Measurements from ENCODE around the gene PRKCB.
A peak's percentile ranks its signal among the peaks of the same experiment; 100 is the strongest.

PRKCB gene

GRCh38 chr16:24074574-24074973 lies 238.8 kb downstream of the PRKCB start:
- ATAC-seq (ENCODE audit: low read depth) = no peak
- no peaks in the 10 kb centered on the region for H3K36me3 ChIP-seq (ENCODE audit: low read depth)
- H3K4me1 ChIP-seq (ENCODE audit: insufficient read depth, poor library complexity, severe bottlenecking) = no peaks in the 10 kb centered on the region

DNA sequence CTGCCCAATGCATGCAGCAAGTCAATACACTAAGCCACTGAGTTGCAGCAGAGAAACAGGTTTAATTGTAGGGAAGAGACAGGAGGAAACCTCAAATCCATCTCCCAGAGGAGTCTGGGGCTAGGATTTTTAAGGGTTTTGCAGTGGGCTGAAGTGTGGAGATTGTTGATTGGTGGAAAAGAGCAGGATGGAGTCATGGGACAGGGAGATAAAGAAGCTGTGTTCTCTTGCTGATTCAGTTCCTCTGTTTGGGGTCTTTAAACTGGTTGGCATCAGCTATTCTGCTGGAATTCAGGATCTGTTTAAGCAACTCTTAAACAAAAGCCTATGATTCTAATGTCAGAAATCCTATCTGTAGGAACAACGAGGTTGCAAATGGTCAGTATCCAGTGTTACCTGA lies 239.5 kb downstream of the PRKCB start:
- no peaks in the 10 kb centered on the region for H3K4me1 ChIP-seq (ENCODE audit: insufficient read depth, poor library complexity, severe bottlenecking)
- no peaks in the 10 kb centered on the region for H3K9me3 ChIP-seq (ENCODE audit: severe bottlenecking)
- H3K36me3 ChIP-seq (ENCODE audit: low read depth) = no peaks in the 10 kb centered on the region
- no peak overlapping the region for H3K27ac ChIP-seq (ENCODE audit: poor library complexity, severe bottlenecking)
- no peak for ATAC-seq (ENCODE audit: low read depth)
- no peak overlapping the region for H3K4me3 ChIP-seq (ENCODE audit: severe bottlenecking)
- no peak for DNase-seq (ENCODE audit: low spot score)
- H3K27me3 ChIP-seq (ENCODE audit: insufficient read depth, poor library complexity, severe bottlenecking) = peaks cover 5% of the 10 kb centered on the region
- no peak for TF ChIP-seq CTCF (IDR thresholded peaks at IDR 0.05; ENCODE audit: poor library complexity, severe bottlenecking)

More at GRCh38 chr16:24074574-24074973, 238.8 kb downstream of the PRKCB start:
- H3K27ac ChIP-seq (ENCODE audit: poor library complexity, severe bottlenecking) = no peak overlapping the region
- no peaks in the 10 kb centered on the region for H3K27me3 ChIP-seq (ENCODE audit: insufficient read depth, poor library complexity, severe bottlenecking)
- DNase-seq (ENCODE audit: low spot score) = no peak
- TF ChIP-seq CTCF (IDR thresholded peaks at IDR 0.05; ENCODE audit: poor library complexity, severe bottlenecking) = no peak
- H3K4me3 ChIP-seq (ENCODE audit: severe bottlenecking) = no peak overlapping the region
- no peaks in the 10 kb centered on the region for H3K9me3 ChIP-seq (ENCODE audit: severe bottlenecking)

DNA sequence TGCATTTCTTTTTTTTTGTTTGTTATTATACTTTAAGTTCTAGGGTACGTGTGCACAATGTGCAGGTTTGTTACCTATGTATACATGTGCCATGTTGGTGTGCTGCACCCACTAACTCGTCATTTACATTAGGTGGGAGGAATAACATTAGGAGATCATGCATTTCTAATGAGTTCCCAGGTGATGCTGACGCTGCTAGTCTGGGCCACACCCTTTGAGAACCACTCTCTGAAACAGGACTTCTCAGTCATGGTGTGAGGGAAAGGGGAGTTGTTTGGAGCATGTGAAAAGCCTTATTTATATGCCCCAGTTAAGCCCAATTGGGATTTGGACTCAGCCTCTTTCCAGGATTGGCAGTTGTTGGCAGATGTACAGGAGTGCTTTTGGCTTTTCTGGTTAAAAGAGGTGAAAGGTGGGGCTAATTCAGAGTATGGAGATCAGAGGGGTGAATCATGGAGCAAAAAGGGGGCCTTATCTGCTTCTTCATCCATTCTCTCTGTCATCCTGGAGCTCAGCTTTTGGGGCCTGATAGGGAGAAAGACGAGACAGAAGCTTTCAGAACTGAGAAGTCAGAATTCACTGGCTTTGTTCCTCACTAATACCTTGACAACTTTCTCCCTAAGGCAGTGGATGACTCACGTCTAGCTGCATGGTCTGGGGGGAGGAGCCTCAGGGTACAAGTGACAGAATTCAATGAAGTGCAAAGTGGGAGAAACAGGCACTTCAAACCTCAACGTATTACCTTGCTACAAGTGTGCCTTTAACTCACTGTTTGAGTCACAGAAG lies 240.3 kb downstream of the PRKCB start:
- DNase-seq (ENCODE audit: low spot score) = no peak

DNA sequence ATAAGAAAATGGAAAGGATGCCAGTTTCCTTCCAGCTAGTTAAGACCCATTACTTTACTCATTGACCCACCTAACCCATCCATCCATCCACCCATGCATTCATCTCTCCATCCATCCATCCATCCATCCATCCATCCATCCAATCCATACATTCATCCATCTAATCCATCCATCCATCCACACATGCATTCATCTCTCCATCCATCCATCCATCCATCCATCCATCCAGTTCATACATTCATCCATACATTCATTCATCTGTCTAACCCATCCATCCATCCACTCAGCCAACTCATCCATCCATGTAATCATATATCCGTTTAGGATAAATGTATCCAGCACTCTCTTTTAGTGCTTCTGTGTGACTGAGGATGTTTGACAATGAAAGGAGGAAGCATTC lies 241.5 kb downstream of the PRKCB start:
- H3K4me1 ChIP-seq (ENCODE audit: insufficient read depth, poor library complexity, severe bottlenecking) = no peaks in the 10 kb centered on the region
- no peaks in the 10 kb centered on the region for H3K36me3 ChIP-seq (ENCODE audit: low read depth)
- TF ChIP-seq CTCF (IDR thresholded peaks at IDR 0.05; ENCODE audit: poor library complexity, severe bottlenecking) = no peak
- no peak for DNase-seq (ENCODE audit: low spot score)
- no peak overlapping the region for H3K27ac ChIP-seq (ENCODE audit: poor library complexity, severe bottlenecking)
- H3K9me3 ChIP-seq (ENCODE audit: severe bottlenecking) = no peaks in the 10 kb centered on the region
- no peak overlapping the region for H3K4me3 ChIP-seq (ENCODE audit: severe bottlenecking)
- no peak for ATAC-seq (ENCODE audit: low read depth)
- peaks cover 17% of the 10 kb centered on the region for H3K27me3 ChIP-seq (ENCODE audit: insufficient read depth, poor library complexity, severe bottlenecking)

More for the DNA sequence above, 240.3 kb downstream of the PRKCB start:
- H3K27ac ChIP-seq (ENCODE audit: poor library complexity, severe bottlenecking) = no peak overlapping the region
- H3K4me1 ChIP-seq (ENCODE audit: insufficient read depth, poor library complexity, severe bottlenecking) = no peaks in the 10 kb centered on the region
- no peaks in the 10 kb centered on the region for H3K36me3 ChIP-seq (ENCODE audit: low read depth)
- H3K27me3 ChIP-seq (ENCODE audit: insufficient read depth, poor library complexity, severe bottlenecking) = peaks cover 10% of the 10 kb centered on the region
- TF ChIP-seq CTCF (IDR thresholded peaks at IDR 0.05; ENCODE audit: poor library complexity, severe bottlenecking) = no peak
- H3K9me3 ChIP-seq (ENCODE audit: severe bottlenecking) = no peaks in the 10 kb centered on the region
- H3K4me3 ChIP-seq (ENCODE audit: severe bottlenecking) = no peak overlapping the region
- ATAC-seq (ENCODE audit: low read depth) = peak; percentile 64

DNA sequence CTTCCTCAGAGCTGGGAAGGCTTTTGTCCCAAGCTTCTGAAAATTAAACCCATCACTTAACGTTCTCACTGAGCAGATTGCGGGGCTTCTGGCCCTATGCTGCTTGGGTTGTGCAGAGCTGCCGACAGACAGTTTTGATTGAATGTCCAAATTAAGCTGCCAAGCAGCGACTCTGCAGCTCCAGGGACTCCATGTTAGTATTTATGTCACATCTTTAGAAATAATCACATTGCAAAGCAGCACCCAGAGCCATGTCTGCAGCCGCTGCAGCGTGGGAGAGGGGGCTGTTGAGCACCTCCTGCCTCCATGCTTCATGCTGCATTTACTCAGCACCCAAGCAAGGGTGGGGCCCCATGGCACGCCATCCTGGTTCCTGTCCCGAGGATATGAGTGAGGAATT lies 242.2 kb downstream of the PRKCB start:
- DNase-seq (ENCODE audit: low spot score) = no peak
- no peaks in the 10 kb centered on the region for H3K9me3 ChIP-seq (ENCODE audit: severe bottlenecking)
- no peaks in the 10 kb centered on the region for H3K4me1 ChIP-seq (ENCODE audit: insufficient read depth, poor library complexity, severe bottlenecking)
- H3K27me3 ChIP-seq (ENCODE audit: insufficient read depth, poor library complexity, severe bottlenecking) = peaks cover 21% of the 10 kb centered on the region
- no peak for TF ChIP-seq CTCF (IDR thresholded peaks at IDR 0.05; ENCODE audit: poor library complexity, severe bottlenecking)
- no peak for ATAC-seq (ENCODE audit: low read depth)
- no peak overlapping the region for H3K27ac ChIP-seq (ENCODE audit: poor library complexity, severe bottlenecking)
- no peaks in the 10 kb centered on the region for H3K36me3 ChIP-seq (ENCODE audit: low read depth)
- H3K4me3 ChIP-seq (ENCODE audit: severe bottlenecking) = no peak overlapping the region

All from RWPE2 (cell line).